ENCODE measurements around the gene BPIFA1.

DNA sequence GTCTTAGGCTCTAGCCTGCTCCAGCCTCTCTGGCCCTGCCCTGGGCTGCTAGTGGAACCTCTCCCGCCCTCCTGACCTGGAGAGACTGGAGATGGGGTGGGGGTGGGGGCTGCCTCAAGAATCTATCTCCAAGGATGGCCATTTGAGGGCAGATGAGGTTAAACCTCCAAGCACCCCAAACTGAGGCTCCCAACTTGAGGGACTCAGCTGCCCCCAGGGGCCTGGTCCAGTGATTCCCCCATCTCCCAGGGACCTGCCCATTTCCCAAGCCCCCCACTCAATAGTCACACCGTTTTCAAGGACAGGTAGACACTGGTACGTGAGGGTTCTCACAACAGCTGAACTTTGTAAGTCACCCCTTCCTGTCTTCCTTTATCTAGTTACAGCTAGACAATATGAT, 40.1 kb downstream of the BPIFA1 start:
- TF ChIP-seq, protein P1, sequence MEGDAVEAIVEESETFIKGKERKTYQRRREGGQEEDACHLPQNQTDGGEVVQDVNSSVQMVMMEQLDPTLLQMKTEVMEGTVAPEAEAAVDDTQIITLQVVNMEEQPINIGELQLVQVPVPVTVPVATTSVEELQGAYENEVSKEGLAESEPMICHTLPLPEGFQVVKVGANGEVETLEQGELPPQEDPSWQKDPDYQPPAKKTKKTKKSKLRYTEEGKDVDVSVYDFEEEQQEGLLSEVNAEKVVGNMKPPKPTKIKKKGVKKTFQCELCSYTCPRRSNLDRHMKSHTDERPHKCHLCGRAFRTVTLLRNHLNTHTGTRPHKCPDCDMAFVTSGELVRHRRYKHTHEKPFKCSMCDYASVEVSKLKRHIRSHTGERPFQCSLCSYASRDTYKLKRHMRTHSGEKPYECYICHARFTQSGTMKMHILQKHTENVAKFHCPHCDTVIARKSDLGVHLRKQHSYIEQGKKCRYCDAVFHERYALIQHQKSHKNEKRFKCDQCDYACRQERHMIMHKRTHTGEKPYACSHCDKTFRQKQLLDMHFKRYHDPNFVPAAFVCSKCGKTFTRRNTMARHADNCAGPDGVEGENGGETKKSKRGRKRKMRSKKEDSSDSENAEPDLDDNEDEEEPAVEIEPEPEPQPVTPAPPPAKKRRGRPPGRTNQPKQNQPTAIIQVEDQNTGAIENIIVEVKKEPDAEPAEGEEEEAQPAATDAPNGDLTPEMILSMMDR (IDR thresholded peaks at IDR 0.05) = no peak
- TF ChIP-seq POLR2A (IDR thresholded peaks at IDR 0.05) = no peak
